ENCODE data around the gene KRT33B.
A peak's percentile ranks its signal among the peaks of the same experiment; 100 is the strongest.
"Not testable (repeated sequence)": the region's sequence is repeated elsewhere in the genome, so short reads cannot be mapped to it uniquely, and the experiment has no call there.

Gene KRT33B

GRCh38 chr17:41369713-41370112 lies at the start of gene KRT33B:
KRT33B (minus strand) TSS chr17:41369813; CDS start chr17:41369750, 63 bp downstream.
- DNase-seq (ENCODE audit: low read depth), result no peak
- no peak within 1 kb of the TSS for H3K4me3 ChIP-seq (ENCODE audit: low read depth, low read length)

GRCh38 chr17:41418116-41418860 lies 48.7 kb upstream of the KRT33B start:
- H3K4me3 ChIP-seq (ENCODE audit: low read depth, low read length), result no peak overlapping the region
- DNase-seq (ENCODE audit: low read depth), result no peak

GRCh38 chr17:41417576-41418015 lies 48.0 kb upstream of the KRT33B start:
- DNase-seq (ENCODE audit: low read depth), result no peak

DNA sequence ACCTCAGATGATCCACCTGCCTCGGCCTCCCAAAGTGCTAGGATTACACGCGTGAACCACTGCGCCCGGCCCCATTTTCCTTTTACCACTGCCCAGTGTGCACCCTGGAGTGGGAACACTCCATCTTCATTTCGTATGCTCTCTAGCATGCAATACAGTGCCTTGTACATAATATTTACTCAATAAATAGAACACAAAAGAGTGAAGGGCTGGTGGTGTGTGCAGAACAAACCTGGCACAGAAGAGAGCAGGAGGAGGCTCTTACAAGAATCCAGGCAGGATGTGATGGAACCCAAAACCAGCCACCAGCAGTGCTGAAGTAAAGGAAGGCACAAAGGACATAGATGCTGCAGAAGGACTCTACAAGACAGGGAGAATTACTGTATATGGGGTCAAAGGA lies 47.5 kb upstream of the KRT33B start:
- no peak overlapping the region for H3K4me3 ChIP-seq (ENCODE audit: low read depth, low read length)
- no peak for DNase-seq (ENCODE audit: low read depth)

More at GRCh38 chr17:41417576-41418015, 48.0 kb upstream of the KRT33B start:
- no peak overlapping the region for H3K4me3 ChIP-seq (ENCODE audit: low read depth, low read length)

DNA sequence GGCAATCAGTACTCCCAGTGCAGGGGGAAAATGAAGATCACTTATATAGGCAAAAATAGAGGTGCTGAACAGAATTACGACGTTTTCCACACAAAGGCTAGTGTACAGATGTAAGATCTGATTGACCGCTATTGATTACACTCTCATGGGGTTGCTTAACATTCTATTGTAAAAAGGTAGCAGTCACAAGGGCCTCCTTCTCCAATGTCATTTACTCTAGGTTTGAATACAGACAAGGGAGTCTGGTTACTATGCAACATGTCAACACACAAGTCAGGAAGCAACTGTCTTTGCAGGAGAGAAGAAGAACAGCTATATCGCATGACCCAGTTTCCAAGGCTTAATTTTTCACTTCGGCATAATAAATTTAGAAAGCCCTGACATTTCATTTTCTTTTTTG lies 46.9 kb upstream of the KRT33B start:
- DNase-seq (ENCODE audit: low read depth), result no peak
- no peak overlapping the region for H3K4me3 ChIP-seq (ENCODE audit: low read depth, low read length)

- no peak for DNase-seq (ENCODE audit: low read depth)
- no peak overlapping the region for H3K4me3 ChIP-seq (ENCODE audit: low read depth, low read length)
Measured at GRCh38 chr17:41415833-41416335, 46.3 kb upstream of the KRT33B start.

GRCh38 chr17:41415411-41415810 lies 45.8 kb upstream of the KRT33B start:
- no peak overlapping the region for H3K4me3 ChIP-seq (ENCODE audit: low read depth, low read length)
- no peak for DNase-seq (ENCODE audit: low read depth)

DNA sequence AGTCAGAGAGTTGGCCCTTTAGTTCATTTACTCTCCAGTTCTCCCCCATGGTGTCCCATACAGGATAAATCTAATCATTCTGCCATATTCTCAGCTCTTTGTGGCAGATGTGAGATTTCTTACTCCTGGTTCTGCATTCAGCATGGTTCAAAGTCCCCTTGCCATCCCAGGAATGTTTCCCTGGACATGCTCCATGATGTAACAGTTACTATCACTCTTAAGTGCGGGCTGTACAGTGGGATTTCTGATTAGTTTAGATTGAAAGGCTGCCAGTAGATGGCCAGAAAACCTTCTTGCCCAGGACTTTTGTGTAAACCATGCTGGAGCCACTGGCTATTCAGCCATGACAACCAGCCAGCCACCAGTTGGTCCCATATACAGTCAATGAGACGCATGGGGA lies 44.4 kb upstream of the KRT33B start:
- no peak overlapping the region for H3K4me3 ChIP-seq (ENCODE audit: low read depth, low read length)
- DNase-seq (ENCODE audit: low read depth), result no peak

DNA sequence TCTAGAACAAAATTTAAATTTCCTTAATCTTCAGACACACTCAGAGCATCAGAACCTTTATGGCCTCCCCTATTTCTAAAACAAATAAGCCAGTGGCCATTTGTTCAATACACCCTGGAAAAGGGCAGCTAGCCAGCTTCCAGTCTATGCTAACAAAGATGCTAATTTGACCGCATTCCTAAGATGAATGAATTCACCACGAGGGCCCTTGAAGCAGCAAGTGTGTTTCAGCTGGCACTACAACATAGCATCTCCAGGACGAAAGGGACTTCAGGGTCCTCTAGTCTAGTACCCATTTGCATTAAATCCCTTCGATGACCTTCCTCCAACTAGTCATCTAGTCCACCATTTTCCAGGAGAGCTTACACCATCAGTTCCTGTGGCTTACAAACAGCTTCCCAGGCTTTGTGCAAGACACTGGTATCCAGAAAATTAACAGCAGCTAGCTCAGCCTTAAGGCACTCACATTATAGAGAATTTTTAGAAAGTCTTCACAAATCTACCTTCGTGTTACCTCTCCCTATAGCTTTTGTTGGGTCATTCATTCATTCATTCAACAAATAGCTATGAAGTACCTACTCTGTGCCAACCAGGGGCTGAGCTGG lies 43.8 kb upstream of the KRT33B start:
- no peak for DNase-seq (ENCODE audit: low read depth)

DNA sequence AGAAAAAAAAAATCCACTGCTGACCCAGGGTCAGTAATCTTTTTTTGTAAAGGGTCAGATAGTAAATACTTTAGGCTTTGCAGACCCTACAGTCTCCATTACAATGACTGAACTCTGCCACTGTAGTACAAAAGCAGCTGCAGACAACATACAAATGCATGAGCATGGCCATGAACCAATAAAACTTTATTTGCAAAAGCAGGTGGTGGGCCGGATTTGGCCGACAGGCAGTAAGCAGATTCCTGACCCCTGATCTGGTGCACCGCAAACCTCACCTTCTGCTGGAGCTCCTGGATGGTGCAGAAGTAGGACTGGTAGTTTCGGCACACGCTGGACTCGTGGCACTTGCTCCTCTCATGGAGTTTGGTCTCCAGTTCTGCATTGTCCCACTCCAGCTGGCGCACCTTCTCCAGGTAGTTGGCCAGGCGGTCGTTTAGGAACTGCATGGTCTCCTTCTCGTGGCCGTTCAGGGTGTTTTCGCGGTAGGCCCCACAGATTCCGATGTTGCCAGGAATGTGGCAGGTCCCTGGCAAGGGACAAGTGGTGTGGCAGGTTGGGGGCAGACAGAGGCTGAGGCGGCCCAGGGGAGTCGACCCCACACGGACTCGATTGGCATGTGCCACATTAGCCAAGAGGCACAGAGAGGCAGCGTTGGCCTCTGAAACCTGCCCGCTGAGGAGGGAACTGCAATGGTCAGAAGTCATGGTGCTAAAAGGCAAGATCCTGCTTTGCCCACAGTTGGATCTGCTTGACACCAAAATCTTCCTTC lies 41.6 kb upstream of the KRT33B start:
- no peak overlapping the region for H3K4me3 ChIP-seq (ENCODE audit: low read depth, low read length)
- no peak for DNase-seq (ENCODE audit: low read depth)

More for the DNA sequence above, 43.8 kb upstream of the KRT33B start:
- H3K4me3 ChIP-seq (ENCODE audit: low read depth, low read length), result no peak overlapping the region

GRCh38 chr17:41407226-41407625 lies 37.6 kb upstream of the KRT33B start:
- H3K4me3 ChIP-seq (ENCODE audit: low read depth, low read length), result no peak overlapping the region
- DNase-seq (ENCODE audit: low read depth), result no peak

- H3K4me3 ChIP-seq (ENCODE audit: low read depth, low read length), result no peak overlapping the region
- DNase-seq (ENCODE audit: low read depth), result no peak
Measured at GRCh38 chr17:41406205-41406604, 36.6 kb upstream of the KRT33B start.

GRCh38 chr17:41404024-41404671 lies 34.5 kb upstream of the KRT33B start:
- no peak overlapping the region for H3K4me3 ChIP-seq (ENCODE audit: low read depth, low read length)
- peak; percentile 88 for DNase-seq (ENCODE audit: low read depth)

DNA sequence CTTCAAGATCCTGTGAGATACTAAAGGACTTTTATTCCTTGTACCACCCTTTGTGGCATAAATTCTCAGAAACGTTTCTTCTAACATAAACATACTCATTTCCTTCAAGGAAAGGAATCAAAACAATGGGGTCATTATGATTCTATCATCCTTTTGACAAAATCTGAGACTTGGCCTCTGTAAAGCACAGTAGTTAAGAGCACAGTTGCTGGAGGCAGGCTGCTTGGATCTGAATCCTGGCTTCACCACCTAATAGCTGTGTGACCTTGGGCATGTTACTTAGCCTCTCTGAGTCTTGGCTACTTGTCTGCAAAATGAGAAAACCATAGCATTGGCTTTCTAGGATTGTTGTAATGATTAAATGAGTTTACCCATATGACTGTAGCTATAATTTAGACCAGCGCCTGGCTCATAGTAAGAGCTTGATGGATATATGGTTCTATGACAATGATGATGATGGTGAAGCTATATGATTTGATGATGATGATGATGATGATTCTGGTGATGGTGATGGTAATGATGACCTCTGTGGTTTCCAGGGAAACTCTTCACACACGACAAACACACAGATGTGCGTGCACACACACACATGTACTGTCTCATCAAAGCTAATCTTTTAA lies 33.9 kb upstream of the KRT33B start:
- no peak for DNase-seq (ENCODE audit: low read depth)
- H3K4me3 ChIP-seq (ENCODE audit: low read depth, low read length), result no peak overlapping the region

DNA sequence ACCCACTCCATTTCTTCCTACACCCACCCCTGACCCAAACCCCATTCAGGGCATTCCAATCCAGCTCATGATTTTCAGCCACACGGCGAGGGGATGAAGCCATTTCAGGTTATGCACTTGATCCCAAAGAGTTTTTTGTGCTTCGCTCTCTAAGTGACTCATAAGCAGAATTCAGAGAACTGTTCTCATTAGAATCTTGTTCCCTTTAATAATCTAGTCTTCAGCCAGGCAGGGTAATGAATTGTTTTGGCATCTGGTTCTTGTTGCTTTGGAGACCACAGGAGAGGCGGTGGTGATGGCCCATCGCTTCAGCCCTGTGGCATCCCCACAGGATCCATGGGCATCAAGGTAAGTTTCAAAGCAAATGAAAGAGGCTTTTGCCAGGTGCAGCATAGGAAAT lies 32.5 kb upstream of the KRT33B start:
- H3K4me3 ChIP-seq (ENCODE audit: low read depth, low read length), result no peak overlapping the region
- DNase-seq (ENCODE audit: low read depth), result no peak

- no peak within 1 kb of the TSS for H3K4me3 ChIP-seq (ENCODE audit: low read depth, low read length)
- no peak for DNase-seq (ENCODE audit: low read depth)
Measured at GRCh38 chr17:41396996-41397660, 27.5 kb upstream of the KRT33B start, which contains the start of gene KRT31. KRT31 (minus strand) TSS chr17:41397608; CDS start chr17:41397539, 69 bp downstream.

DNA sequence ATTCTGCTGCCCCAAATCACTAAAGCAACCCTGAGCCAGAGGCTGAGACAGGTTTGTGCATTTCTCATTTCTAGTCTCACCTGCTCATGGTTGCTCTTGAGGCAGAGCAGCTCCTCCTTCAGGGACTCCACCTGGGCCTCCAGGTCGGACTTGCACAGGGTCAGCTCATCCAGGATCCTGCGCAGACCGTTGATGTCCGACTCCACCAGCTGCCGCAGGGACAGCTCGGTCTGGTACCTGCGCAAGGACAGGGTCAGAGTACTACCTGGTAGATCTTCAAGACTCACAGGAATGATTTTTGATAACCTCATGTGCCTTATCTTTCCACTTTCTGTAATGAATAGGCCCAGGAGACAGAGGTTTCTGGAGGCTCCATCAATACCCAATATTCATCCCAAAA lies 26.7 kb upstream of the KRT33B start:
- no peak overlapping the region for H3K4me3 ChIP-seq (ENCODE audit: low read depth, low read length)
- DNase-seq (ENCODE audit: low read depth), result no peak

- H3K4me3 ChIP-seq (ENCODE audit: low read depth, low read length), result no peak overlapping the region
- no peak for DNase-seq (ENCODE audit: low read depth)
Measured at GRCh38 chr17:41395611-41396010, 26.0 kb upstream of the KRT33B start.

DNA sequence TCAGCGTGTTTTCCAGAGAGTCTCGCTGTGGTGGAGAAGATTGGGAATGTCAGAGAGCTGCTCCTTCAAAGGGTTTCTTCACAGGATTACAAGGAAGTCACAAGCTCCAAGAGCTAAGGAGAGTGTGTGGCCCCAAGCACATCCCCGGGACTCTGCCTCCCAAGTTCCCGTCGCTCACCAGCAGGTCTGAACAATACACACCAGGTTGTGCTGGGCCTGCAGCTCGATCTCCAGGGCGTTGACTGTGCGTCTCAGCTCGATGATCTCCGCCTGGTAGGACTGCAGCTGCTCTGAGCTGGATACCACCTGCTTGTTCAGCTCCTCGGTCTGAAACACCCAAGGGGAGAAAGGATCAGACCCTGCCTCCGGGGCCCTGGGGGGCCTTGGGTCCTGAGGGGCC lies 25.4 kb upstream of the KRT33B start:
- not testable (repeated sequence) for H3K4me3 ChIP-seq (ENCODE audit: low read depth, low read length); DNase-seq (ENCODE audit: low read depth)
